ENCODE results near the gene RAB3D.

DNA sequence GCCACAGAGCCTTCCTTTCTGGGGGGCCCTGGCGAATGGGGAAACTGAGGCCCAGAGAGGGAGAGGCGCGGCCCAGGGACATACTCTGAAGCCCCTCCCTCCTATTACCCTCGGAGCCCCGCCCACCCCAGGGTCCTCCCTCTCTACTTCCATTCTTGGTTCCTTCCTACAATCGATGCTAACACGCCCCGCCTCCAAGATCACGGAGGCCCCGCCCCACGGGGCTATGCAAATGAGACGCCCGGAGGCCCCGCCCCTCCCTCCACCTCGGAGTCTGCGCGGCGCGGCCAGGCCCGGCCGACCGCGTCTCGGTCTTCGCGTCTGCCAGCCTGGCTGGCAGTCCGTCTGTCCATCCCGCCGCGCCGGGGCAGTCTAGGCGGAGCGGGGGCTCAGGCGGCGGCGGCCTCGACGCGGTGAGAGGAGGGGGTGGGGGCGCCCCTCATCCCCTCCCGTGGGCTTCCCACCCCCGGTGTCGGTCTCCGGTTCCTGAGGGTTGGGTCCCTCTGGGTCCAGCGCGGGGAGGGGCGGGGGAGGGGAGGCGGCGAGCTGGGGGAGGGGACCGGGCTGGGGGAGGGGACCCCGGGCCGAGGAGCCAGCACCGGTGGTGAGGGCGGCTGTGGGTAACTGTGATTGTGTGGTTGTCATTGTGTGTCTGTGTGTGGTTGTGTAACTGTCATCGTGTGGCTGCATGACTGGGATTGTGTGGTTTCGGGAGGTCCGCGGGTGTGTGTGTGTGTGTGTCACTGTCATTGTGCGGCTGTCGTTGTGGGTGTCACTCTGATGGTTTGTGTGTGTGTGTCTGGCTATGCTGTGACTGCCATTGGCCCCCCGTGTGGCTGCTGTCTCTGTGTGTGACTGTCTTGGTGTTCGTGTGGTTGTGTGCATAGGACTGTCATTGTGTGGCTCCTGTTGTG is 16.0 kb upstream of the RAB3D start, which contains the start of gene PLPPR2:
- TF ChIP-seq POLR2AphosphoS5 (IDR thresholded peaks at IDR 0.05; ENCODE audit: low read depth): no peak
- TF ChIP-seq, protein P1, sequence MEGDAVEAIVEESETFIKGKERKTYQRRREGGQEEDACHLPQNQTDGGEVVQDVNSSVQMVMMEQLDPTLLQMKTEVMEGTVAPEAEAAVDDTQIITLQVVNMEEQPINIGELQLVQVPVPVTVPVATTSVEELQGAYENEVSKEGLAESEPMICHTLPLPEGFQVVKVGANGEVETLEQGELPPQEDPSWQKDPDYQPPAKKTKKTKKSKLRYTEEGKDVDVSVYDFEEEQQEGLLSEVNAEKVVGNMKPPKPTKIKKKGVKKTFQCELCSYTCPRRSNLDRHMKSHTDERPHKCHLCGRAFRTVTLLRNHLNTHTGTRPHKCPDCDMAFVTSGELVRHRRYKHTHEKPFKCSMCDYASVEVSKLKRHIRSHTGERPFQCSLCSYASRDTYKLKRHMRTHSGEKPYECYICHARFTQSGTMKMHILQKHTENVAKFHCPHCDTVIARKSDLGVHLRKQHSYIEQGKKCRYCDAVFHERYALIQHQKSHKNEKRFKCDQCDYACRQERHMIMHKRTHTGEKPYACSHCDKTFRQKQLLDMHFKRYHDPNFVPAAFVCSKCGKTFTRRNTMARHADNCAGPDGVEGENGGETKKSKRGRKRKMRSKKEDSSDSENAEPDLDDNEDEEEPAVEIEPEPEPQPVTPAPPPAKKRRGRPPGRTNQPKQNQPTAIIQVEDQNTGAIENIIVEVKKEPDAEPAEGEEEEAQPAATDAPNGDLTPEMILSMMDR (IDR thresholded peaks at IDR 0.05; ENCODE audit: insufficient read depth, low read length): no peak

Data from HL-60 (cell line).